ENCODE results near the gene IL12B. TPM values are rescaled to one million over a fixed set of nuclear protein-coding genes. Genes with fewer than 3 reads are reported as not detected.
"Not testable (repeated sequence)": the region's sequence is repeated elsewhere in the genome, so short reads cannot be mapped to it uniquely, and the experiment has no call there.

Gene IL12B
- total RNA-seq, 1 donor from 2014 or later: not detected

DNA sequence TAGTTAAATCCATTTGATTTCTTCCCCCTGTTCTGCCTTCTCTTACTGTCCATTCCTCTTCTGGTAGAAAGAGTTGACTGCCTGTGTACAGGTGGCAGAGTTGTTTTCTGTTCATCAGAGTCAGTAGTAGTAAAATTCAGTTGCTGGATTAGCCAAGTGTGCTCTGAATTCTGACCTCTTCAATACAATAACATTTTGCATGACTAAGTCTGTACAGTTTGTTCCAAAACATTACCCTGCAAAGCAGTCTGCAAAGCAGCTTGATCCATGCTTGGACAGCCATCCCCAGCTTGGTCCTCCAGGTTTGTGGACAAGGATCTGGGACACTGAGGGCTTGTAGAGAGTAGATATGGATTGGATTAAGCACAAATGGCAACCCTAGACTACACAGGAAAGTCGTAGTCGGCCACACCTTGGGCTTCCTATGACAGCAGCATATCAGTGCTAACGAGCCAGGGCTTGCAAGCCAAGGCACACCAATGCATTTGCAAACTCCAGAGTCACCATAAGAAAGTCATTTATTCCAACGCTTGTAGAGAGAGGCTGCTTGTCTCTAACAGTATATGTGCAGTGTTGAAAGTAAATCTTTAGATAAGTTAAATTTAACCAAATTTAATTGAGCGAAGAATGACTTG lies 25.2 kb downstream of the IL12B start:
- FAIRE-seq: no peak
- H3K79me2 ChIP-seq (ENCODE audit: insufficient read depth, low read length): no peaks in the 10 kb centered on the region
- peaks cover 32% of the 10 kb centered on the region for H3K27me3 Mint-ChIP-seq (ENCODE audit: low read depth, unreplicated experiment)

DNA sequence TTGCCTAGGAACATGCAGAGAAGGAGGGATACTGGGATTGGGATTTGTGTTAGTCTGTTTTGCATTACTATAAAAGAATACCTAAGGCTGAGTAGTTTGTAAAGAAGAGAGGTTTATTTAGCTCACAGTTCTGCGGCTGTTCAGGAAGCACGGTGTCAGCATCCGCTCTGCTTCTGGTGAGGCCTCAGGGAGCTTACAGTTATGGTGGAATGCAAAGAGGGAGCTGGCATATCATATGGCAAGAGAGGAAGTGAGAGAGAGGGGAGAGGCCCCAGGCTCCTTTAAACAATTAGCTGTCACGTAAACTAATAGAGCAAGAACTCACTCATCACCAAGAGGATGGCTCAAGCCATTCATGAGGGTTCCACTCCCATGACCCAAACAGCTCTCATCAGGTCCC lies 27.0 kb downstream of the IL12B start:
- Mint-ChIP-seq H3K9me3 (ENCODE audit: unreplicated experiment) (peaks cover 28% of the 10 kb centered on the region), H3K27me3 (ENCODE audit: low read depth, unreplicated experiment) (peaks cover 18% of the 10 kb centered on the region), H3K4me1 (ENCODE audit: low read depth, unreplicated experiment) (peaks cover 3% of the 10 kb centered on the region), H3K27ac (ENCODE audit: unreplicated experiment) (no peak overlapping the region), H3K4me3 (ENCODE audit: unreplicated experiment) (no peak overlapping the region), H3K36me3 (ENCODE audit: low read depth, unreplicated experiment) (peaks cover 4% of the 10 kb centered on the region)
- Histone ChIP-seq H3K9ac (ENCODE audit: low read length) (no peak overlapping the region), H3K4me3 (ENCODE audit: insufficient read depth, low read depth, low read length) (no peak overlapping the region), H3K36me3 (ENCODE audit: insufficient read depth, low read length) (no peaks in the 10 kb centered on the region), H4K20me1 (ENCODE audit: insufficient read depth, low read length) (no peaks in the 10 kb centered on the region), H3K4me2 (ENCODE audit: low read length) (no peak overlapping the region), H3K9me3 (ENCODE audit: insufficient read depth, low read depth, low read length) (peaks cover 14% of the 10 kb centered on the region), H3K79me2 (ENCODE audit: insufficient read depth, low read length) (no peaks in the 10 kb centered on the region), H3K27me3 (ENCODE audit: insufficient read depth, low read length) (no peaks in the 10 kb centered on the region), H3K27ac (ENCODE audit: low read depth, low read length) (no peak overlapping the region), H3K4me1 (ENCODE audit: insufficient read depth, low read length) (no peaks in the 10 kb centered on the region), H2AFZ (ENCODE audit: low read depth, low read length) (no peak overlapping the region)
- DNase-seq (ENCODE audit: low read depth) (no peak), FAIRE-seq (no peak)
- TF ChIP-seq, protein P1, sequence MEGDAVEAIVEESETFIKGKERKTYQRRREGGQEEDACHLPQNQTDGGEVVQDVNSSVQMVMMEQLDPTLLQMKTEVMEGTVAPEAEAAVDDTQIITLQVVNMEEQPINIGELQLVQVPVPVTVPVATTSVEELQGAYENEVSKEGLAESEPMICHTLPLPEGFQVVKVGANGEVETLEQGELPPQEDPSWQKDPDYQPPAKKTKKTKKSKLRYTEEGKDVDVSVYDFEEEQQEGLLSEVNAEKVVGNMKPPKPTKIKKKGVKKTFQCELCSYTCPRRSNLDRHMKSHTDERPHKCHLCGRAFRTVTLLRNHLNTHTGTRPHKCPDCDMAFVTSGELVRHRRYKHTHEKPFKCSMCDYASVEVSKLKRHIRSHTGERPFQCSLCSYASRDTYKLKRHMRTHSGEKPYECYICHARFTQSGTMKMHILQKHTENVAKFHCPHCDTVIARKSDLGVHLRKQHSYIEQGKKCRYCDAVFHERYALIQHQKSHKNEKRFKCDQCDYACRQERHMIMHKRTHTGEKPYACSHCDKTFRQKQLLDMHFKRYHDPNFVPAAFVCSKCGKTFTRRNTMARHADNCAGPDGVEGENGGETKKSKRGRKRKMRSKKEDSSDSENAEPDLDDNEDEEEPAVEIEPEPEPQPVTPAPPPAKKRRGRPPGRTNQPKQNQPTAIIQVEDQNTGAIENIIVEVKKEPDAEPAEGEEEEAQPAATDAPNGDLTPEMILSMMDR (IDR thresholded peaks at IDR 0.05; ENCODE audit: insufficient read depth, low read depth, low read length): no peak
- TF ChIP-seq EZH2 (IDR thresholded peaks at IDR 0.05; ENCODE audit: insufficient read depth, low read length): no peak

More for the DNA sequence above, 25.2 kb downstream of the IL12B start:
- Histone ChIP-seq H3K9me3 (ENCODE audit: insufficient read depth, low read depth, low read length) (peaks cover 12% of the 10 kb centered on the region), H3K27ac (ENCODE audit: low read depth, low read length) (no peak overlapping the region), H3K36me3 (ENCODE audit: insufficient read depth, low read length) (no peaks in the 10 kb centered on the region), H3K4me3 (ENCODE audit: insufficient read depth, low read depth, low read length) (no peak overlapping the region), H3K4me1 (ENCODE audit: insufficient read depth, low read length) (no peaks in the 10 kb centered on the region), H2AFZ (ENCODE audit: low read depth, low read length) (no peak overlapping the region), H3K27me3 (ENCODE audit: insufficient read depth, low read length) (peaks cover 3% of the 10 kb centered on the region), H4K20me1 (ENCODE audit: insufficient read depth, low read length) (no peaks in the 10 kb centered on the region), H3K4me2 (ENCODE audit: low read length) (no peak overlapping the region), H3K9ac (ENCODE audit: low read length) (no peak overlapping the region)
- Mint-ChIP-seq H3K9me3 (ENCODE audit: unreplicated experiment) (peaks cover 21% of the 10 kb centered on the region), H3K36me3 (ENCODE audit: low read depth, unreplicated experiment) (peaks cover 4% of the 10 kb centered on the region), H3K4me1 (ENCODE audit: low read depth, unreplicated experiment) (peaks cover 3% of the 10 kb centered on the region), H3K27ac (ENCODE audit: unreplicated experiment) (no peak overlapping the region), H3K4me3 (ENCODE audit: unreplicated experiment) (no peak overlapping the region)
- no peak for DNase-seq (ENCODE audit: low read depth)
- TF ChIP-seq EZH2 (IDR thresholded peaks at IDR 0.05; ENCODE audit: insufficient read depth, low read length): no peak
- TF ChIP-seq, protein P1 (IDR thresholded peaks at IDR 0.05; ENCODE audit: insufficient read depth, low read depth, low read length): no peak

GRCh38 chr5:159301929-159302860 lies 28.1 kb downstream of the IL12B start:
- not testable (repeated sequence) for FAIRE-seq; H4K20me1 ChIP-seq (ENCODE audit: insufficient read depth, low read length); H3K4me3 Mint-ChIP-seq (ENCODE audit: unreplicated experiment); H3K36me3 Mint-ChIP-seq (ENCODE audit: low read depth, unreplicated experiment); H3K4me2 ChIP-seq (ENCODE audit: low read length); H3K79me2 ChIP-seq (ENCODE audit: insufficient read depth, low read length); H3K4me1 Mint-ChIP-seq (ENCODE audit: low read depth, unreplicated experiment); H3K27me3 ChIP-seq (ENCODE audit: insufficient read depth, low read length); H3K9ac ChIP-seq (ENCODE audit: low read length); H3K4me3 ChIP-seq (ENCODE audit: insufficient read depth, low read depth, low read length); H3K4me1 ChIP-seq (ENCODE audit: insufficient read depth, low read length); DNase-seq (ENCODE audit: low read depth); H3K27ac ChIP-seq (ENCODE audit: low read depth, low read length); H3K36me3 ChIP-seq (ENCODE audit: insufficient read depth, low read length); H2AFZ ChIP-seq (ENCODE audit: low read depth, low read length)
- Mint-ChIP-seq H3K27me3 (ENCODE audit: low read depth, unreplicated experiment) (peaks cover 15% of the 10 kb centered on the region), H3K27ac (ENCODE audit: unreplicated experiment) (peak overlapping the region; percentile 93), H3K9me3 (ENCODE audit: unreplicated experiment) (peaks cover 32% of the 10 kb centered on the region)
- peaks cover 19% of the 10 kb centered on the region for H3K9me3 ChIP-seq (ENCODE audit: insufficient read depth, low read depth, low read length)
